Nephron progenitor cell (in vitro differentiated cells): ENCODE measurements around the gene FBXO45.
A peak's percentile ranks its signal among the peaks of the same experiment; 100 is the strongest.

ENCODE experiments used
- DNase-seq: peaks from one replicate; pipeline ENCODE4 v3.0.0; 2021
- H3K27ac Mint-ChIP-seq: 2 replicates; pipeline ENCODE4 v1.8.0; 2021; ENCODE audit warnings: mild to moderate bottlenecking, moderate library complexity, mixed read lengths
- H3K27me3 Mint-ChIP-seq: 2 replicates; pipeline ENCODE4 v1.8.0; 2021; ENCODE audit warnings: mild to moderate bottlenecking, low read depth, mixed read lengths; ENCODE audit not compliant: poor library complexity
- H3K36me3 Mint-ChIP-seq: 2 replicates; pipeline ENCODE4 v1.8.0; 2021; ENCODE audit warnings: low read depth, mixed read lengths
- H3K4me1 Mint-ChIP-seq: 2 replicates; pipeline ENCODE4 v1.8.0; 2021; ENCODE audit warnings: mixed read lengths
- H3K4me3 Mint-ChIP-seq: 2 replicates; pipeline ENCODE4 v1.8.0; 2021; ENCODE audit warnings: mild to moderate bottlenecking, moderate library complexity, mixed read lengths
- H3K9me3 Mint-ChIP-seq: 2 replicates; pipeline ENCODE4 v1.8.0; 2021; ENCODE audit warnings: mild to moderate bottlenecking, moderate library complexity, mixed read lengths
- TF ChIP-seq, protein P1 (sequence below): fragments of 200-600 bp; sonication (generic); IDR thresholded peaks from 2 replicates; pipeline ENCODE4 v1.5.0; 2021; ENCODE audit warnings: antibody characterized with exemption

Gene FBXO45

DNA sequence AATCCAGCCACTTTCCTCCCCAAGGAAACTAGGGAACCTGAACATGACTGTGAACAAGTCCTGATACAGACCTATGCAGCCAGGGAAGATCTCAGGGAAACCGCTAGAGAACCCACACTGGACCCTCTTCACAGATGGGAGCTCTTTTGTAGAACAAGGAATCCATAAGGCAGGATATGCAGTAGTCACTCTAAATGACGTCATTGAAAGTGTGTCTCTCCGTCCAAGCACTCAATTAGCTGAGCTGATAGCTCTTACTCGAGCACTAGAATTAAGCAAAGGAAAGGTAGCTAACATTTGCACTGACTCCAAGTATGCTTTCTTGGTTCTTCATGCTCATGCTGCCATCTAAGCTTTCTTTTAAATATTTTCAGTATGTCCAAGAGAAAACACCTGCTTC is 43.3 kb upstream of the FBXO45 start:
- H3K9me3 Mint-ChIP-seq = peaks cover 46% of the 10 kb centered on the region
- H3K36me3 Mint-ChIP-seq = peaks cover 12% of the 10 kb centered on the region
- H3K27ac Mint-ChIP-seq = no peak overlapping the region
- no peaks in the 10 kb centered on the region for H3K4me1 Mint-ChIP-seq
- TF ChIP-seq, protein P1, sequence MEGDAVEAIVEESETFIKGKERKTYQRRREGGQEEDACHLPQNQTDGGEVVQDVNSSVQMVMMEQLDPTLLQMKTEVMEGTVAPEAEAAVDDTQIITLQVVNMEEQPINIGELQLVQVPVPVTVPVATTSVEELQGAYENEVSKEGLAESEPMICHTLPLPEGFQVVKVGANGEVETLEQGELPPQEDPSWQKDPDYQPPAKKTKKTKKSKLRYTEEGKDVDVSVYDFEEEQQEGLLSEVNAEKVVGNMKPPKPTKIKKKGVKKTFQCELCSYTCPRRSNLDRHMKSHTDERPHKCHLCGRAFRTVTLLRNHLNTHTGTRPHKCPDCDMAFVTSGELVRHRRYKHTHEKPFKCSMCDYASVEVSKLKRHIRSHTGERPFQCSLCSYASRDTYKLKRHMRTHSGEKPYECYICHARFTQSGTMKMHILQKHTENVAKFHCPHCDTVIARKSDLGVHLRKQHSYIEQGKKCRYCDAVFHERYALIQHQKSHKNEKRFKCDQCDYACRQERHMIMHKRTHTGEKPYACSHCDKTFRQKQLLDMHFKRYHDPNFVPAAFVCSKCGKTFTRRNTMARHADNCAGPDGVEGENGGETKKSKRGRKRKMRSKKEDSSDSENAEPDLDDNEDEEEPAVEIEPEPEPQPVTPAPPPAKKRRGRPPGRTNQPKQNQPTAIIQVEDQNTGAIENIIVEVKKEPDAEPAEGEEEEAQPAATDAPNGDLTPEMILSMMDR = no peak
- H3K27me3 Mint-ChIP-seq = peaks cover 19% of the 10 kb centered on the region
- no peak overlapping the region for H3K4me3 Mint-ChIP-seq
- no peak for DNase-seq

DNA sequence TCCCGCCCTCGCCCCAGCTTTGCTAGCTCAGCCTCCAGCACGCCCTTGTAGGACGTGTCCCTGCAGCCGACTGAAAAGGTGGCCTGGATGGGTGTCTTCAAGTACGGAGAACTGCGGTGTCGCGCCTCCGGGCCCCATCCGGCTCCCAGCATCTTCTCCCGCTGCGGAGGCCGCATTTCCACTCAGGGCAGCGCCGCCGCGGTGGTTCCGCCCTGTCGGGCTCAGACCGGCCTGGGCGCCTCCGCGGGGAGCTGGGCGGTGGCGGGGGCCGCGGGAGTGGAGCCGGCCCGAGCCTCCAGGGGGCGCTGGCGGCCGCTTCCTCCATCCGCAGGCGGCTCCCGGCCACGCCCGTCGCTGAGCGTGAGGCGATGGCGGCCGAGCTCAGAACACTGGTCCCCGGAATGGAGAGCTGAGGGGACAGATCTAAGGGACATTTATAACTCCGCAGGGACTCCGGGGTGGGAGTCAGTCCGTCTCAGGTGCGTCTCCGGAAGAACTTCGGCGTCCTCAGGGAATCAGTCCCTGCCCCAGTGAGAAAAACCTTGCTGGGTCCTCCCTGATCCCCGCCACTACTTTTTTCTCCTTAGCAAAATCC is 39.7 kb upstream of the FBXO45 start:
- Mint-ChIP-seq H3K36me3 (peaks cover 8% of the 10 kb centered on the region), H3K9me3 (peaks cover 49% of the 10 kb centered on the region), H3K27me3 (peaks cover 37% of the 10 kb centered on the region), H3K27ac (no peak overlapping the region), H3K4me1 (no peaks in the 10 kb centered on the region), H3K4me3 (peak overlapping the region; percentile 47)
- peak; percentile 87 for DNase-seq
- TF ChIP-seq, protein P1 = peak; percentile 60

DNA sequence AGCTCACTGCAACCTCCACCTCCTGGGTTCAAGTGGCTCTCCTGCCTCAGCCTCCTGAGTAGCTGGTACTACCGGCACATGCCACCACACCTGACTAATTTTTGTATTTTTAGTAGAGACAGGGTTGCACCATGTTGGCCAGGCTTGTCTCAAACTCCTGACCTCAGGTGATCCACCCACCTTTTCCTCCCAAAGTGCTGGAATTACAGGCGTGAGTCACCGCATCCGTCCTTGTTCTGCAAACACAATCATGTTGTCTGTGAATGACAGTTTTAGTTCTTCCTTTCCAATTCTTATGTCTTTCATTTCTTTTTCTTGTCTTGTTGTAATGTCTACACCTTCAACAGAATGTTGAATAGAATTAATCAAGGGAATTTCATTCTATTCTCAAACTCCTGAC is 37.0 kb upstream of the FBXO45 start:
- peaks cover 43% of the 10 kb centered on the region for H3K9me3 Mint-ChIP-seq
- H3K4me3 Mint-ChIP-seq = no peak overlapping the region
- TF ChIP-seq, protein P1 = no peak
- H3K27ac Mint-ChIP-seq = peak overlapping the region; percentile 56
- peaks cover 8% of the 10 kb centered on the region for H3K36me3 Mint-ChIP-seq
- H3K27me3 Mint-ChIP-seq = peaks cover 46% of the 10 kb centered on the region
- no peaks in the 10 kb centered on the region for H3K4me1 Mint-ChIP-seq
- DNase-seq = no peak

DNA sequence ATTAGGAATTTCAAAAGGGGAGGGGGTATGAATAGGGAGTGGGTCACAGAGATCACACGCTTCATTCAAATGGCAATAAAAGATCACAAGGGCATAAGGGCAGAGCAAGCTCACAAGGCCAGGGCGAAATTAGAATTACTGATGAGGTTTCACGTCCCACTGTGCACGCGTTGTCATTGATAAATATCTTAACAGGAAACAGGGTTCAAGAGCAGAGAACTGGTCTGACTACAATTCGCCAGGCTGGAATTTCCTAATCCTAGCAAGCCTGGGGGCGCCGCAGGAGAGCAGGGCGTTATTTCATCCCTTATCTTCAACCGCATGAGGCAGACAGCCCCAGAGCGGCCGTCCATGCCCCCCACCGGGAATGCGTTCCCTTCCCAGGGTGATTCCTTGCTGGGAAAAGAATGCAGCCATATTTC is 35.2 kb upstream of the FBXO45 start:
- H3K36me3 Mint-ChIP-seq = peaks cover 8% of the 10 kb centered on the region
- DNase-seq = peak; percentile 10
- H3K27ac Mint-ChIP-seq = no peak overlapping the region
- H3K4me1 Mint-ChIP-seq = no peaks in the 10 kb centered on the region
- TF ChIP-seq, protein P1 = no peak
- H3K27me3 Mint-ChIP-seq = peaks cover 39% of the 10 kb centered on the region
- H3K4me3 Mint-ChIP-seq = no peak overlapping the region
- peaks cover 34% of the 10 kb centered on the region for H3K9me3 Mint-ChIP-seq

DNA sequence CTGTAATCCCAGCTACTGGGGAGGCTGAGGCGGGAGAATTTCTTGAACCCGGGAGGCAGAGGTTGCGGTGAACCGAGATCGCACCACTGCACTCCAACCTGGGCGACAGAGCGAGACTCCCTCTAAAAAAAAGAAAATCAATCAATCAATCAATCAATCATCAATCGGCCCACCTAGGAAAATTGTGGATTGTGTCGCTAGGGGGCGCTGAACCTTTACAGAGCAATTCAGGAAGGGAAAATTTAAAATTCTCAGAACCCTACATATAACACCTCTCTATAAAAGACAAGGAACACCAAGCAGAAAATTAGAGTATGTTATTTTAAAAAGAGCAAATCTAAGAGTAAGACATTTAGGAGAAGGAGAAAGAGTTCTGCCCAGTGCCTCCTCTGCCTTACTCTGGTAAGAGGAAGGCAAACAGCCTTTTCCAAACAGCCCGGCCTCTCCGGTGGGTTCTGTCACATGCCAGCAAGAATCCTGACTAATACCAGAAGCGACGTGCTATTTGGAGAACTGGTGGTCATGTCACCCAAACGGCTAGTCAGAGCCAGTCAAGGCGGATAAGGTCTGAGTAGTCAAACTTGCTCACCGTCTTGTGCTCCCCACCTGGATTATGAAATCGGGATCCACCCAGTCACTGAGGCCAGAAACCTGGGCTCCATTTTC is 31.0 kb upstream of the FBXO45 start:
- H3K4me1 Mint-ChIP-seq = no peaks in the 10 kb centered on the region
- H3K9me3 Mint-ChIP-seq = peaks cover 9% of the 10 kb centered on the region
- H3K36me3 Mint-ChIP-seq = no peaks in the 10 kb centered on the region
- H3K4me3 Mint-ChIP-seq = no peak overlapping the region
- peak; percentile 67 for DNase-seq
- TF ChIP-seq, protein P1 = peak; percentile 69
- H3K27me3 Mint-ChIP-seq = peaks cover 31% of the 10 kb centered on the region
- no peak overlapping the region for H3K27ac Mint-ChIP-seq
